ENCODE results near the gene MT1A.

MT1A gene

GRCh38 chr16:56631197-56631596 lies 7.3 kb upstream of the MT1A start:
- no peak for DNase-seq (ENCODE audit: low read depth, low spot score)

DNA sequence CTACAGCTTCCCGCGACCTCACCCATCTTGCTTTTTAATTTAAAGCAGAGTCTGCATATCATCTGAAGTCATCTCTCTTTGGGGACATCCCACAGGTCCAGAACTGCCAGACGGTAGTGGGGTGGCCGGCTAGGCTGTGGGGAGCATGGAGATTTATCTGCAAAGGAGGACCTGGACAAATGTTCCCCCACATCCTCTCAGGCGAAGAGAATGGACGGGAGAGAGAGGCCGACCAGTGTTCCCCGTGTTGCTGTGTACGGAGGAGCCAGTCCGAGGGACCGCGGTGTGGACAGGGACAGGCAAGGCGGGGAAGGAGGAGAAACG lies 6.7 kb upstream of the MT1A start:
- no peak for DNase-seq (ENCODE audit: low read depth, low spot score)

DNA sequence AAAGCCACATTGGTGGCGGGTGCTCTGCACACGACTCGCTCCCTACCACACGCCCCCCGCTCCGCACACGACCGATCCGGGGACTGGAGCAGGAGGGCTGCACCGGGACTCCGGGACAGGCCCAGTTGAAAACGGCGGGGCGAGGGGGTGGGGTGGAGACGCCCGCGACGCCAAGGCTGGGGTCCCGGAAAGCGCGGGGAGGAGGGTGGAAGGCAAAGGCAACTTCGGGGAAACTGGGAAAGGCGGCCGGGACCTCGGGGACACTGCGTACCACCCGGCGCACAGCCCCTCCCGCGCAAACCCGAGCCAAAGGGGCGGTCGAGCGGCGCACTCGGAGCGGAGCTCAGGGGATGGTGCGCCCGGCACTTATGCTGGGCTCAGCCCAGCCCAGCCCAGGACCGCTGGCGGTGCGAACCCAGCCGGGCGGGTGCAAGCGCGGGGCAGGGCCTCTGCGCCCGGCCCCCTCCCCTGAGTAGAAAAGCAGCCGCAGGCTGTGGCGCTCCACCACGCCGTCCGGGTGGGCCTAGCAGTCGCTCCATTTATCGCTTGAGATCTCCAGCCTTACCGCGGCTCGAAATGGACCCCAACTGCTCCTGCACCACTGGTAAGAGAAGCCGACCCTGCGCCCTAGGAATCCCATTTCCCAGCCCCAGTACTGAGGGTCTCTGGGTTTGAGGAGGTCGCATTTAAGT lies 6.2 kb upstream of the MT1A start, which contains the start of gene MT1M:
Gene MT1M, plus strand, starts transcription at position 504 of the 692 bp plus-strand sequence. Its CDS starts 73 bp downstream, at position 577.
- no peak for DNase-seq (ENCODE audit: low read depth, low spot score)

GRCh38 chr16:56632848-56633365 lies 5.6 kb upstream of the MT1A start:
- no peak for DNase-seq (ENCODE audit: low read depth, low spot score)

- DNase-seq (ENCODE audit: low read depth, low spot score) = no peak
These were observed 4.9 kb upstream of the MT1A start for GRCh38 chr16:56633535-56633934.

- no peak for DNase-seq (ENCODE audit: low read depth, low spot score)
These were observed 3.6 kb upstream of the MT1A start for GRCh38 chr16:56634715-56635440.

DNA sequence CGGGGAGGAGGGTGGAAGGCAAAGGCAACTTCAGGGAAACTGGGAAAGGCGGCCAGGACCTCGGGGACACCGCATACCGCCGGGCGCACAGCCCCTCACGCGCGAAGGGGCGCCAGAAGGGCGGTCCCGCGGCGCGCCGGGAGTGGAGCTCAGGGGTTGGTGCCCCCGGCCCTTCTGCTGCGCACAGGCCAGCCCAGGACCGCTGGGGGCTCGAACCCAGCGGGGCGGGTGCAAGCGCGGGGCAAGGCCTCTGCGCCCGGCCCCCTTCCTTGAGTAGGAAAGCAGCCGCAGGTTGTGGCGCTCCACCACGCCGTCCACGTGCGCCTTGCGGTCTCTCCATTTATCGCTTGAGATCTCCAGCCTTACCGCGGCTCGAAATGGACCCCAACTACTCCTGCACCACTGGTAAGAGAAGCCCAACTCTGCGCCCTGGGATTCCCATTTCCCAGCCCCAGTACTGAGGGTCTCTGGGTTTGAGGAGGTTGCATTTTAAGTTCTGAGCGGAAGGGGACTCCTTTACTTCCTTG lies 3.0 kb upstream of the MT1A start:
- no peak for DNase-seq (ENCODE audit: low read depth, low spot score)

DNA sequence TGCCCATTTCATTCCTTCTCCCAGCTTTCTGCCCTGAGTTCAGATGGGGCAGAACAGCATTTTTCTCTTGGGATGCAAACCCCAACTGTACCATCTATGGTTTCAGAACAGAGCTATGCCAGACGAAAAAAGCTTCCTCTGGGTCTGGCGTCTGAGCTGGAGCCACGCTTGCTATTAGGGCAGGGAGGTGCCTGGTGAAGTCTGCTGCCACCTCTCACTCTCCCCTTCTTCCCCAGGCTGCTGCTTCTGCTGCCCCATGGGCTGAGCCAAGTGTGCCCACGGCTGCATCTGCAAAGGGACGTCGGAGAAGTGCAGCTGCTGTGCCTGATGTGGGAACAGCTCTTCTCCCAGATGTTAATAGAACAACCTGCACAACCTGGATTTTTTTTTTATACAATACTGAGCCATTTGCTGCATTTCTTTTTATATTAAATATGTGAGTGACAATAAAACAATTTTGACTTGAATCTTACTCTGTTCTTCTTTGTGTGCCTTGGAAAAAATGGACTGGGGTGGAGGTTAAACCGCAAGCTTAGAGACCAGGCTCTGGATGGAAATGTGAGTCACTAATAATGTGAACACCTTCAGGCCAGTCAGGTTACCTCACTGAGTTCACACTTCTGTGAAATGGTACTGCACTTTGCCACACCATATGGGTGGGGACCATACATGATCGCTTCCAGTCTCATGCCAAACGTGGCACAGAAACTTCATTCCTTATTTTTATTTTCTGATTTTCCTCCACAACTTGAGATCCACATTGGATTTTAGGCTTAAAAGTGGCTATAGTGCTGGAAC lies 1.7 kb upstream of the MT1A start:
- DNase-seq (ENCODE audit: low read depth, low spot score) = no peak

GRCh38 chr16:56639045-56639444 lies 579 bp downstream of the MT1A start:
- DNase-seq (ENCODE audit: low read depth, low spot score) = no peak

DNA sequence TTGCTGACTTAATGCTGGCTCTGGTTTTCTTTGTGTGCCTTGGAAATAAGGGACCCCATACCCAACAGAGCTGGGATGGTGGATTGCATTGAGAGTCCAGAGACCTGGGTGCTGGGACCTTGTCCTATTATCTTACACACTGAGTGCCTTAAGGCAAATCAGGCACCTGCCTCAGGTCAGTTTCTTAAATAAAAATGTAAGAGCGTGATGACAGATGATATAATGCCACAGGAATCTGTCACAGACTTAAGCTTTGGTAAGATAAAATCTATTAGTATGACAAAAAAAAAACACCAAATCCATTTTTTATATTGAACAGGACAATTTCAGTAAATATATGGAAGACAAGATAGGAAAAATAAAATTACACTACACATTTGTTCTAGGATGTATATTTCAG lies 1.6 kb downstream of the MT1A start:
- DNase-seq (ENCODE audit: low read depth, low spot score) = no peak

DNA sequence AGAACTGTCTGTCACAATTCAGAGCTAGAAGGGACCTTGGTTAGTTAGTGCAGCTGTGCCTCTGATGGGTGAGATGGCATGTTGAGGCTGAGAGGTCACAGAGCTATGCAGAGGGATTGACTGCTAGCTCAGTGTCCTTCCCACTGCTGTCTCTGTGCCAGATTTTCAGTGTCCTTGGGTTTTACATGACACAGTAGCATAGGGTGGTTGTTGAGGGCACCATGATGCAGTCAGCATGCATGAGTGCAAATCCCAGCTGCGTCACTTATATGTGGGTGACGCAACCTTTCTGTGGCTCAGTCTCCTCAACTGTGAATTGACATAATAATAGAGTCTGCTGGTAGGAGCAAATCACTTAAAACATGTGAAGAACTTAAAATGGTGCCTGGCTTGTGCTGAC lies 2.7 kb downstream of the MT1A start:
- DNase-seq (ENCODE audit: low read depth, low spot score) = no peak

- DNase-seq (ENCODE audit: low read depth, low spot score) = no peak
These were observed 4.8 kb downstream of the MT1A start for GRCh38 chr16:56643080-56643778.

DNA sequence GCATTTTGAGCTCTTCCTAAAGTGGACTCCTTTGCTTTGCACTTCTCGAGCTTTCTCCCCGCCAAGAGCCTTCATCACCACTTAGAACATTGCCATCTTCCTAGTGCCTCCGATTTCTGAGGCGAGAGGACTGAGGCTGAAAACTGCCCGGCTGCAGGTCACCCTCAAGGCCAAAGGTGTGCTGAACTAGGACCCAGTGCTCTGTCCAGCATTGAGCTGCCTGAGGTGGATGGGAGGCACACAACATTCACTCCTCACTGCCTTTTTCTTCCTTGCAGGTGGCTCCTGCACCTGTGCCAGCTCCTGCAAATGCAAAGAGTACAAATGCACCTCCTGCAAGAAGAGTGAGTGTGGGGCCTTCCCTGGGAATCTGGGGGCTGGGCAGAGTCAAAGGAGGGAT lies 5.4 kb downstream of the MT1A start:
- no peak for DNase-seq (ENCODE audit: low read depth, low spot score)

GRCh38 chr16:56645311-56645710 lies 6.8 kb downstream of the MT1A start:
- DNase-seq (ENCODE audit: low read depth, low spot score) = no peak

GRCh38 chr16:56645838-56646237 lies 7.4 kb downstream of the MT1A start:
- no peak for DNase-seq (ENCODE audit: low read depth, low spot score)

- no peak for DNase-seq (ENCODE audit: low read depth, low spot score)
These were observed 9.4 kb downstream of the MT1A start for GRCh38 chr16:56647641-56648431.

DNA sequence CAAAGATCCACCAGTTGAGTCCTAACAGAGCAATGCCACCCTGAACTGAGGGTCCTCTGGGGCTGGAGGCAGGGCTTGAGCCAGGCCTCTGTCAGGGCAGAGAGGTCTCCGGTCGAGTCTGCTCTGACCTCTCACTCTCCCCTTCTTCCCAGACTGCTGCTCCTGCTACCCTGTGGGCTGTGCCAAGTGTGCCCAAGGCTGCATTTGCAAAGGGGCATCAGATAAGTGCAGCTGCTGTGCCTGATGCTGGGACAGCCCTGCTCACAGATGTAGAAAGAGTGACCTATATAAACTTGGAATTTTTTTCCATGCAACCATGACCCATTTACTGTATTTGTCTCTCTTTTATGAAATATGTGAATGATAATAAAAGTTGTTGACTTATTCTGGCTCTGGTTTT lies 10.8 kb downstream of the MT1A start:
- DNase-seq (ENCODE audit: low read depth, low spot score) = no peak

- no peak for DNase-seq (ENCODE audit: low read depth, low spot score)
These were observed 11.4 kb downstream of the MT1A start for GRCh38 chr16:56649820-56650219.

- DNase-seq (ENCODE audit: low read depth, low spot score) = no peak
These were observed 13.1 kb downstream of the MT1A start, which contains the start of gene MT1B for GRCh38 chr16:56651586-56651985. MT1B (plus strand) TSS chr16:56651886; CDS start chr16:56651954, 68 bp downstream.

DNA sequence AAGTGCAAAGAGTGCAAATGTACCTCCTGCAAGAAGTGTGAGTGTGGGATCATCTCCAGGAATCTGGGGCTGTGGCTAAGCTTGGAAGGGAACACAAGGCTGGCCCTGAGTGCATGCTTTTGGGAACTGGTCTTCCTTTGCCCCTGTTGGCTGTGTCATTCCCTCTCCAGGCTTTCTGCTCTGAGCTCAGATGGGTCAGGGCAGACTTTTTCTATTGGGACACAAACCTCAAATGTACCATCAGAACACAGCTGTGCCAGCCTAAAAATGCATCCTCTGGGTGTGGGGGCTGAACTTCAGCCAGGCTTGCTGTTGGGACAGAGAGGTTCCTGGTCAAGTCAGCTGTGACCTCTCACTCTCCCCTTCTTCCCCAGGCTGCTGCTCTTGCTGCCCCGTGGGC lies 14.1 kb downstream of the MT1A start:
- no peak for DNase-seq (ENCODE audit: low read depth, low spot score)

DNA sequence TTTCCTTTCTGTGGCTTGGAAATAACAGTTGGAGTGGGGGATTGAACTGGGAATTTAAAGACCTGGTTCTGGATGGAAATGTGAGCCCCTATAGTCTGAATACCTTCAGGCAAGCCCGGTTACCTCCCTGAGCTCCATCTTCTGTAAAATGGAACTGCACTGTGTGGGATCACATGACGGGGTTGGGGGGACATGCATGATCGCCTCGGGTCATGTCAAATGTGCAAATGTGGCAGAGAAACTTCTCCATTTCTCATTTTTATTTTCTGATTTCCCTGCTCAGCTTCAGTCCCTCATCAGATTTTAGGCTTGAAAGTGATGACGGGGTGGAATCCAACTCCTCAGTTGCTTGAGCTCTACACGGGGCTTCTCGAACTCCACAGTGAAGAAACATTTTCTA lies 14.8 kb downstream of the MT1A start:
- no peak for DNase-seq (ENCODE audit: low read depth, low spot score)
